ENCODE data around the gene ANXA4.
"Not testable (repeated sequence)": the region's sequence is repeated elsewhere in the genome, so short reads cannot be mapped to it uniquely, and the experiment has no call there.

The ANXA4 gene

GRCh38 chr2:69810550-69810949 is 68.6 kb downstream of the ANXA4 start:
- DNase-seq, result no peak

- DNase-seq, result no peak
Observed at GRCh38 chr2:69811018-69811417, 69.1 kb downstream of the ANXA4 start.

- no peak for DNase-seq
Observed at GRCh38 chr2:69811591-69811990, 69.7 kb downstream of the ANXA4 start.

- DNase-seq, result no peak
Observed at GRCh38 chr2:69815717-69816116, 73.8 kb downstream of the ANXA4 start.

GRCh38 chr2:69816923-69817542 is 75.1 kb downstream of the ANXA4 start:
- peak in 4 of 5 experiments; percentile 62 to 86 (median 63) for DNase-seq

GRCh38 chr2:69817729-69818501 is 76.0 kb downstream of the ANXA4 start:
- DNase-seq, result no peak

GRCh38 chr2:69827796-69828540 is 86.0 kb downstream of the ANXA4 start:
- peak in 1 of 5 experiments; percentile 19 for DNase-seq

- no peak for DNase-seq
Observed at GRCh38 chr2:69828938-69829255, 87.0 kb downstream of the ANXA4 start.

- DNase-seq, result peak; percentile 97 to 99 (median 99)
Observed at GRCh38 chr2:69829256-69830044, 87.5 kb downstream of the ANXA4 start, which contains the start of gene GMCL1. GMCL1 (plus strand) TSS chr2:69829660; CDS start chr2:69829893, 233 bp downstream.

GRCh38 chr2:69830045-69830905 is 88.3 kb downstream of the ANXA4 start:
- peak; percentile 7 to 76 (median 26) for DNase-seq

- DNase-seq, result not testable (repeated sequence)
Observed at GRCh38 chr2:69830906-69831241, 88.9 kb downstream of the ANXA4 start.

- DNase-seq, result no peak
Observed at GRCh38 chr2:69831354-69831905, 89.5 kb downstream of the ANXA4 start.

- no peak for DNase-seq
Observed at GRCh38 chr2:69833752-69834151, 91.8 kb downstream of the ANXA4 start.

GRCh38 chr2:69835666-69836065 is 93.7 kb downstream of the ANXA4 start:
- DNase-seq, result no peak

GRCh38 chr2:69836316-69836715 is 94.4 kb downstream of the ANXA4 start:
- DNase-seq, result no peak

- peak in 1 of 5 experiments; percentile 37 for DNase-seq
Observed at GRCh38 chr2:69837533-69837932, 95.6 kb downstream of the ANXA4 start.

GRCh38 chr2:69843993-69844392 is 102.1 kb downstream of the ANXA4 start:
- no peak for DNase-seq

GRCh38 chr2:69844560-69844959 is 102.6 kb downstream of the ANXA4 start:
- DNase-seq, result no peak

GRCh38 chr2:69846182-69847067 is 104.5 kb downstream of the ANXA4 start:
- DNase-seq, result no peak

- DNase-seq, result no peak
Observed at GRCh38 chr2:69847068-69847828, 105.3 kb downstream of the ANXA4 start.

All from T-helper 2 cell (primary cell).